Right lung (tissue), 5 donors: ENCODE data around the gene IL1F10. TPM values are rescaled to one million over a fixed set of nuclear protein-coding genes. Genes with fewer than 3 reads are reported as not detected.
A peak's percentile ranks its signal among the peaks of the same experiment; 100 is the strongest.

Source experiments
- DNase-seq, 2 donors: peaks; one replicate each; pipeline ENCODE4 v3.0.0-alpha.2; 2013
- polyA plus RNA-seq, 5 donors: library from polyadenylated mRNA; unstranded; fragments of 120-200 nt; gene quantifications; one replicate each; pipeline versions ENCODE4 v1.2.1 to v1.2.3, GENCODE V29; 2013; ENCODE audit warnings: inconsistent platforms in 1 of 5, low replicate concordance in 1 of 5; ENCODE audit not compliant: insufficient read length in 5 of 5, insufficient read depth in 1 of 5

Gene IL1F10
- polyA plus RNA-seq, 5 donors: not detected

DNA sequence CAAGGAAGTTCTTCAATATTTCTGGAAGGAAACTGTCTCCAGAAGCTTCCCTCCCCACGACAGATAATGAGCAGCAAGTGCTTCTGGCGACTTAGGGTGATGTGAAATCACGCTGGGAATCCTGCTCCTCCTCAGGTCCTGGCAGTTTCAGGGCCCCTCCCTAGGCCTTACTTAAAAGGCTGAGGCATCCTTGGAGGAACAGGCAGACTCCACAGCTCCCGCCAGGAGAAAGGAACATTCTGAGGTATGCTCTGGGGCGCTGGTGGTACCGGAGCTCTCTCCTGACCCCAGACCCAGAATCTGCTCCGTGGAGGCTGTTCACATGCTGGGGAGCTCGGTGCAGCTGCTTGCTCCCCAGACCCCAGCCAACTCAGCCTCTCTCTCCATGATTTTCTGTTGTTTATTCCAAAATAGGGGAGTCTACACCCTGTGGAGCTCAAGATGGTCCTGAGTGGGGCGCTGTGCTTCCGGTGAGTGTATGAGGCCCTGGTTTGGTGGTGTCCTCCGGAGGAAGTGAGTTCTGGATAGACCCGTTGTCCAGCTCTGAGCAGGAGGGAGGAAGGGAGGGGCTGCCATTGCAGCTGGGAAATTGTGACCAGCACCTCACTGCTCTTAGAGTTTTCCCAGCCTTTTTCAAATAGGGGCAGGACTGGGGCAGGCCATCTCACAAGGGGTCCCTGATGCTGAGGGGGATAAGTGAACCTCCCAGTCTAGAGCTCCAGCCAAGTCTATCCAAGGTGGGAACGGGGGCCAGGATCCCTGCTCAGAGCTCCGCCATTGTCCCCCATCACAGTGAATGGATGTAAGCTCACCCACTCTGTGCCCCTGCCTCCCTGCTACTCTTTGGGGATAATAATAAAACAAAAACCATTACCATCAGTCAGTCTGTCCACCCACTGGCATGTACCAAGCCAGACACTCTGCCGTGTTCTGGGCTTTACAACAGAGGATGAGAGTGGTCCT is 8.5 kb upstream of the IL1F10 start, which contains the start of gene IL36RN:
TSS of gene IL36RN (plus strand) at position 201 of the 963 bp plus-strand sequence. CDS start at position 442, 241 bp downstream.
- DNase-seq: no peak

DNA sequence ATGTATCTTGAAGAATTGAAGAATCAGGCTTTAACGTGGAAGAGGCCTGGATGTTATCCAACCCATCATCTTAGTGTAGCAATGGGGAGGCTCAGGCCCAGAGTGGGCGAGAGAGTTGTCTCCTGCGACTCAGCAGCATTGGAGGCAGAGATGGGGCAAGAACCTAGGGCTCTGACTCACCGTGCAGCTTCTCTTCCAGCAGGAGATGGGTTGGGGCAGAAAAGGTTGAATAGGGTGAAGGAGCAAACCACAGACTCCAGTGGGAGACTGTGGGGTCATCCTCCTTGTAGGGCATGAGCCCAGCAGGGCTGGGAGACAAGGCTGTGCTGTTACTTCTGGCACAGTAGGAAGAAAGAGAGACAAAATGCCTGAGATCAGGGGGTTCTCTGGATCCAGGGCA is 7.4 kb upstream of the IL1F10 start:
- no peak for DNase-seq

GRCh38 chr2:113060796-113061195 is 7.0 kb upstream of the IL1F10 start:
- DNase-seq: no peak

DNA sequence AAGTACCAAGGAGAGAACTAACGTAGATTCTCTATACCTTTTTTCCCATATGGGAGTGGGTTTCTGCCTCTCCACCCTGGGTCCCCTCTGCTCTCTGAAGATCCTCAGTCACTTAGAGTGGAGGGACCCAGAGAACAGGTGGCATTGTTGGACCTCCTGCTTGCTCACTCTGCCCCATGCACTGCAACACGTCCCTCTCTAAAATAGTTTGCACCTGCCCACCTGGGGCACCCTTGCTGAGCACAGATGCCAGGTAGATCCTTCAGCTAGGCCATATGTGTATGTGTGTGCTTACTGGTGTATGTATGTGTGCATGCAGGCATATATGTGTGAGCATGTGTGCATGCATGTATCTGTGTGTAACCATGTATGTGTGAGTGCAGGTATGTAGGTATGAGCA is 6.5 kb upstream of the IL1F10 start:
- DNase-seq: no peak

DNA sequence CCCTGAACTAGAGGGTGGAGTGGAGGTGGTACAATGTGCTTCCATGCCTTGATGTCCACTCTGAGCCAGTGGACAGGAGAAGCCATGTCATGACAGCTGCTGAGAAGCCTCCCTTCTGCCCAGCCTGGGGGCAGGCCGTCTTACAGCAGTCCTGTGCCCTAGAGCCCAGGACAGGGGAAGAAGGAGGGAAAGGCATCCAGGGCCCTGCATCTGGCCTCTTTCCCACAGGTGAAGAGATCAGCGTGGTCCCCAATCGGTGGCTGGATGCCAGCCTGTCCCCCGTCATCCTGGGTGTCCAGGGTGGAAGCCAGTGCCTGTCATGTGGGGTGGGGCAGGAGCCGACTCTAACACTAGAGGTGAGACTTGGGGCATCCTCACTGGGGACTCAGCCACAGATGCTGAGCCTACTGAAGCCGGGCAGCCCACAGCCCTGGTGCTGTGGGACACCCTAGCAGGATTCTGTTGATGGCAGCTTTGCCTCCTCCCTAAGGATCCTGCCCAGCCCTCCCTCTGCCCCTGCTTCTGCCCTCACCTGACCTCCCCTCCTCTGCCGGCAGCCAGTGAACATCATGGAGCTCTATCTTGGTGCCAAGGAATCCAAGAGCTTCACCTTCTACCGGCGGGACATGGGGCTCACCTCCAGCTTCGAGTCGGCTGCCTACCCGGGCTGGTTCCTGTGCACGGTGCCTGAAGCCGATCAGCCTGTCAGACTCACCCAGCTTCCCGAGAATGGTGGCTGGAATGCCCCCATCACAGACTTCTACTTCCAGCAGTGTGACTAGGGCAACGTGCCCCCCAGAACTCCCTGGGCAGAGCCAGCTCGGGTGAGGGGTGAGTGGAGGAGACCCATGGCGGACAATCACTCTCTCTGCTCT is 5.6 kb upstream of the IL1F10 start:
- DNase-seq: no peak

- no peak for DNase-seq
These were observed 3.5 kb upstream of the IL1F10 start for GRCh38 chr2:113064281-113064680.

GRCh38 chr2:113064898-113065297 is 2.9 kb upstream of the IL1F10 start:
- DNase-seq: no peak

GRCh38 chr2:113068249-113068648 is 479 bp downstream of the IL1F10 start:
- DNase-seq: no peak

- DNase-seq: no peak
These were observed 1.1 kb downstream of the IL1F10 start for GRCh38 chr2:113068706-113069485.

- no peak for DNase-seq
These were observed 2.2 kb downstream of the IL1F10 start for GRCh38 chr2:113069676-113070605.

DNA sequence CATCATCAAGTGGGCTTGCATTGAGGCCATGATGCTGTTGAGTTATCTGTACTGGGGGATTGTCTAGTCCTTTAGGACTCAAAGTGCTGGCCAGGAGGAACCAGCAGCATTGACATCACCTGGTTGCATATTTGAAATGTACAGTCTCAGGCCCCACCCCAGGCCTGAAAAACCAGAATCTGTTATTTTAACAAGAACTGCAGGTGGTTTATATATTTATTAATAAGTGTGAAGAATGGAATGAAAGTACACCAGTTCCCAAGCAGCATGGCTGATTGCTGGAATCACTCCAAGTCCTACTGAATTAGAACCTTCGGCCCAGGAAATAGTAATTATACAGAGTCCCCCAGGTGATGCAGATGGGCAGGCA is 2.8 kb downstream of the IL1F10 start:
- no peak for DNase-seq

GRCh38 chr2:113072584-113072983 is 4.8 kb downstream of the IL1F10 start:
- DNase-seq: no peak

DNA sequence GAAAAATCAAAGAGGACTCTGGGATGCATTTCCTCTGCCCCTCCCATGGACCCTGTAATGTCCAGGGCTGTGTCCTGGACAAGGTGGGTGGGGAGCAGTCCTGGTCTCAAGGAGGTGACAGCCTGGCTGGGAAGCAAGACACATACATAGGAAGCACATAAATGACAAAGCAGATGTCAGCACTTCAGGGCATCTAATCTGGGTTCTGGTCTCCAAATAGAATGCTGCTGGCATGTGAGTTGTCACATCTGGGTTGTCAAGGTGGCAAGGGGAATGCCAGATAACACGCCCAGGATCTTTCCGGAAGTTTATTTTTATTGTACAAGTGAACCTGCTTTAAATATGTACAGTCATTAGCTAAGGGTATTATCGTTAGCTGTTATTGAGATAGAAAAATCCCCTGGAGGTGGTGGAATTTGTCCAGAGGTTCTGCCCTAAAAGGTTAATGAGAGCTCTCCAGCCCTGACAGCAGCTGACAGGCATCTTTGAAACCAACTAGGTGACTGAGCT is 5.6 kb downstream of the IL1F10 start:
- DNase-seq: no peak

GRCh38 chr2:113075030-113075429 is 7.3 kb downstream of the IL1F10 start:
- no peak for DNase-seq

DNA sequence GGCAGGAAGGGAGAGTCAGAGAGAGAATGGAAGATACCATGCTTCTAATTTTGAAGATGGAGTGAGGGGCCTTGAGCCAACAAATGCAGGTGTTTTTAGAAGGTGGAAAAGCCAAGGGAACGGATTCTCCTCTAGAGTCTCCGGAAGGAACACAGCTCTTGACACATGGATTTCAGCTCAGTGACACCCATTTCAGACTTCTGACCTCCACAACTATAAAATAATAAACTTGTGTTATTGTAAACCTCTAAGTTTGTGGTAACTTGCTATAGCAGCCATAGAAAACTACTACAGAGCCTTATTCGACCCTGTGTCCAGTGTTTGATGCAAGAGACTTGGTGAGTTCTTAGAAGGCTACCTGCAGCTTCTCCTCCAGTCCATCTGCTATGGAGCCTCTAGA is 7.8 kb downstream of the IL1F10 start:
- no peak for DNase-seq

GRCh38 chr2:113076954-113077669 is 9.3 kb downstream of the IL1F10 start:
- no peak for DNase-seq

- no peak for DNase-seq
These were observed 10.2 kb downstream of the IL1F10 start for GRCh38 chr2:113077921-113078320.

GRCh38 chr2:113078350-113078839 is 10.6 kb downstream of the IL1F10 start:
- peak in 1 of 2 donors; percentile 40 for DNase-seq

DNA sequence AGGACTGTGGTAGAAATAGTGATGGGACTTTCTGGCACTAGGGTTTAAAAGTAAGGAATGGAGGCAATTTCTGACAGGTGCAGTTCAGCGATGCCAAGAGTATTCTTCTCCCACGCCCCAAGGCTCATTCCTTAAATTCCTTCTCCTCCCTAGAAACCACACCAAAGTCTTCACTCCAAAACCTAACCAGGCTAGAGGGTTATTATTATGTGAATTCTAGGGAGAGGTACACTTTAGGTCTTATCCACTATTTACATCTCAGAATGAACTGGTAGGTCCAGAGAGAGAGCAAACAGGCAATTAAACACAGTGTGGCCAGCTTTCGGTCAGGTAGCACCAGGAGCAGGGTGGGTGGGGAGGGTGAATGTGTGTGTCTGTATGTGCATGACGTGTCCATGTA is 11.4 kb downstream of the IL1F10 start:
- no peak for DNase-seq

GRCh38 chr2:113080134-113080533 is 12.4 kb downstream of the IL1F10 start:
- DNase-seq: no peak
